ENCODE data around the gene SCN8A.

SCN8A gene

GRCh38 chr12:51752234-51752889 lies 161.3 kb downstream of the SCN8A start:
- peak; percentile 85 for DNase-seq (ENCODE audit: low read depth)
- no peak for TF ChIP-seq CTCF (IDR thresholded peaks at IDR 0.05; ENCODE audit: low read length, missing control alignments)
- H3K4me3 ChIP-seq (replicated peaks; ENCODE audit: low read depth, low read length), result no peak overlapping the region

GRCh38 chr12:51753980-51754675 lies 163.1 kb downstream of the SCN8A start:
- no peak for DNase-seq (ENCODE audit: low read depth)
- H3K4me3 ChIP-seq (replicated peaks; ENCODE audit: low read depth, low read length), result no peak overlapping the region
- no peak for TF ChIP-seq CTCF (IDR thresholded peaks at IDR 0.05; ENCODE audit: low read length, missing control alignments)

GRCh38 chr12:51755251-51755650 lies 164.2 kb downstream of the SCN8A start:
- H3K4me3 ChIP-seq (replicated peaks; ENCODE audit: low read depth, low read length), result no peak overlapping the region
- no peak for DNase-seq (ENCODE audit: low read depth)
- TF ChIP-seq CTCF (IDR thresholded peaks at IDR 0.05; ENCODE audit: low read length, missing control alignments), result no peak

- TF ChIP-seq CTCF (IDR thresholded peaks at IDR 0.05; ENCODE audit: low read length, missing control alignments), result no peak
- no peak overlapping the region for H3K4me3 ChIP-seq (replicated peaks; ENCODE audit: low read depth, low read length)
- DNase-seq (ENCODE audit: low read depth), result peak; percentile 16
These were observed 168.1 kb downstream of the SCN8A start for GRCh38 chr12:51759175-51759574.

GRCh38 chr12:51759695-51760094 lies 168.7 kb downstream of the SCN8A start:
- H3K4me3 ChIP-seq (replicated peaks; ENCODE audit: low read depth, low read length), result no peak overlapping the region
- no peak for TF ChIP-seq CTCF (IDR thresholded peaks at IDR 0.05; ENCODE audit: low read length, missing control alignments)
- DNase-seq (ENCODE audit: low read depth), result no peak

GRCh38 chr12:51760231-51760630 lies 169.2 kb downstream of the SCN8A start:
- TF ChIP-seq CTCF (IDR thresholded peaks at IDR 0.05; ENCODE audit: low read length, missing control alignments), result no peak
- no peak for DNase-seq (ENCODE audit: low read depth)
- no peak overlapping the region for H3K4me3 ChIP-seq (replicated peaks; ENCODE audit: low read depth, low read length)

- no peak overlapping the region for H3K4me3 ChIP-seq (replicated peaks; ENCODE audit: low read depth, low read length)
- TF ChIP-seq CTCF (IDR thresholded peaks at IDR 0.05; ENCODE audit: low read length, missing control alignments), result no peak
- no peak for DNase-seq (ENCODE audit: low read depth)
These were observed 172.7 kb downstream of the SCN8A start for GRCh38 chr12:51763743-51764142.
